HCT116 (cell line): Measurements from ENCODE around the gene ZNF486. TPM values are rescaled to one million over a fixed set of nuclear protein-coding genes. Genes with fewer than 3 reads are reported as not detected.
"Not testable (repeated sequence)": the region's sequence is repeated elsewhere in the genome, so short reads cannot be mapped to it uniquely, and the experiment has no call there.

Source experiments
- ATAC-seq: fragments of 200-7000 bp; cut with Tn5 transposase; 2 replicates; pipeline ENCODE4 v1.9.1; 2020; ENCODE audit warnings: mild to moderate bottlenecking, moderate library complexity
- BruUV-seq: library from RNA; stranded (reverse); fragments of 400-500 nt; replicated peaks from 2 replicates; lab custom pipeline; 2021; lab: Mats Ljungman, UMichigan
- CTCF ChIA-PET: fragments of 300-600 bp; sonication (Branson Sonifier 250); formaldehyde crosslinking; loops from one replicate; lab custom pipeline; 2021; ENCODE audit warnings: antibody characterized with exemption; lab: Charles Lee
- POLR2A ChIA-PET: fragments of 300-600, 350-600 bp; sonication (Branson Sonifier 250); formaldehyde crosslinking; loops from one replicate; lab custom pipeline; 2021; ENCODE audit warnings: antibody characterized with exemption; lab: Charles Lee
- RAD21 ChIA-PET, 2 experiments: fragments of 300-600 bp; sonication (Branson Sonifier 250); formaldehyde crosslinking; loops; one replicate each; lab custom pipeline; 2023; ENCODE audit warnings: low total read pairs in 2 of 2; ENCODE audit not compliant: uncharacterized antibody in 2 of 2, unreplicated experiment in 2 of 2, low non-redundant PET in 1 of 2; lab: Charles Lee
- DNase-seq: peaks from one replicate; pipeline ENCODE4 v3.0.0-alpha.2; 2010; ENCODE audit warnings: low read depth, low spot score
- H2AFZ ChIP-seq: fragments of 200-600 bp; shearing (Covaris generic), sonication (generic); 2 replicates; pipeline ENCODE4 v1.6.1; 2017; ENCODE audit warnings: low read depth, mixed run types, mixed read lengths, antibody characterized with exemption, low read length; ENCODE audit not compliant: poor library complexity, severe bottlenecking
- H3K27ac ChIP-seq: 2 replicates; pipeline ENCODE4 v1.5.1; 2012; ENCODE audit warnings: low read depth, low read length
- H3K27me3 ChIP-seq: fragments of 200-600 bp; sonication (generic); 2 replicates; pipeline ENCODE4 v1.6.1; 2016; ENCODE audit warnings: mixed run types, low read length, mixed read lengths; ENCODE audit not compliant: insufficient read depth
- H3K36me3 ChIP-seq, 2 experiments: fragments of 200-500 bp in 1 of 2; fragments of 200-600 bp in 1 of 2; sonication (Bioruptor generic) in 1 of 2; sonication (generic) in 1 of 2; 2 replicates each; pipeline versions ENCODE4 v1.5.1 to v1.6.1; 2014 to 2016; ENCODE audit warnings: low read length in 2 of 2, inconsistent platforms in 1 of 2, mixed read lengths in 1 of 2, mixed run types in 1 of 2; ENCODE audit not compliant: insufficient read depth in 2 of 2, control insufficient read depth in 1 of 2
- H3K4me1 ChIP-seq, 2 experiments: fragments of 200-600 bp in 1 of 2; sonication (generic) in 1 of 2; 2 replicates each; pipeline versions ENCODE4 v1.5.1 to v1.6.1; 2012 to 2017; ENCODE audit warnings: low read length in 2 of 2, inconsistent platforms in 1 of 2, mild to moderate bottlenecking in 1 of 2, mixed read lengths in 1 of 2, mixed run types in 1 of 2, moderate library complexity in 1 of 2; ENCODE audit not compliant: insufficient read depth in 2 of 2, control insufficient read depth in 1 of 2
- H3K4me2 ChIP-seq: fragments of 200-600 bp; sonication (generic); 2 replicates; pipeline ENCODE4 v1.6.1; 2017; ENCODE audit warnings: mixed run types, low read length, mixed read lengths
- H3K4me3 ChIP-seq, 2 experiments: fragments of 200-600 bp in 1 of 2; sonication (generic) in 1 of 2; replicated peaks in 1 of 2; 2 replicates each; pipeline ENCODE4 v1.5.1; 2011 to 2016; ENCODE audit warnings: low read length in 2 of 2, control low read depth in 1 of 2, low read depth in 1 of 2, mild to moderate bottlenecking in 1 of 2, mixed read lengths in 1 of 2, mixed run types in 1 of 2
- H3K79me2 ChIP-seq: fragments of 200-600 bp; sonication (generic); 2 replicates; pipeline ENCODE4 v1.6.1; 2017; ENCODE audit warnings: mild to moderate bottlenecking, mixed run types, low read length, moderate library complexity, mixed read lengths; ENCODE audit not compliant: insufficient read depth
- H3K9ac ChIP-seq: fragments of 200-600 bp; sonication (generic); 2 replicates; pipeline ENCODE4 v1.6.1; 2016; ENCODE audit warnings: low read length, mixed read lengths
- H3K9me2 ChIP-seq: fragments of 200-600 bp; sonication (generic), shearing (Covaris generic); 2 replicates; pipeline ENCODE4 v1.6.1; 2017; ENCODE audit warnings: mixed run types, mild to moderate bottlenecking, moderate library complexity; ENCODE audit not compliant: insufficient read depth
- H3K9me3 ChIP-seq, 2 experiments: fragments of 200-500 bp in 1 of 2; fragments of 200-600 bp in 1 of 2; sonication (Bioruptor generic) in 1 of 2; sonication (generic) in 1 of 2; 2 replicates each; pipeline ENCODE4 v1.6.1; 2014 to 2017; ENCODE audit warnings: low read length in 2 of 2, mixed read lengths in 2 of 2, inconsistent platforms in 1 of 2, low read depth in 1 of 2, mild to moderate bottlenecking in 1 of 2, mixed run types in 1 of 2, moderate library complexity in 1 of 2; ENCODE audit not compliant: control insufficient read depth in 1 of 2, insufficient read depth in 1 of 2
- H4K20me1 ChIP-seq: fragments of 200-600 bp; sonication (generic), shearing (Covaris generic); 2 replicates; pipeline ENCODE4 v1.6.1; 2017; ENCODE audit warnings: mixed run types, mild to moderate bottlenecking, moderate library complexity; ENCODE audit not compliant: insufficient read depth
- ATF3 ChIP-seq: IDR thresholded peaks from 2 replicates; pipeline ENCODE4 v1.6.1; 2012
- EZH2 ChIP-seq: fragments of 200-600 bp; sonication (generic); IDR thresholded peaks from 2 replicates; pipeline ENCODE4 v1.6.1; 2017; ENCODE audit warnings: antibody characterized with exemption, mixed run types
- SRF ChIP-seq: IDR thresholded peaks from 2 replicates; pipeline ENCODE4 v1.6.1; 2012; ENCODE audit warnings: low read depth
- TCF7L2 ChIP-seq: IDR thresholded peaks from 2 replicates; pipeline ENCODE4 v1.7.0; 2011; ENCODE audit warnings: borderline replicate concordance, inconsistent platforms; ENCODE audit not compliant: insufficient read depth, insufficient read length; ENCODE audit errors: extremely low read depth
- ZBTB33 ChIP-seq: IDR thresholded peaks from 2 replicates; pipeline ENCODE4 v1.6.1; 2011; ENCODE audit warnings: mild to moderate bottlenecking, low read length, moderate library complexity; ENCODE audit not compliant: insufficient replicate concordance; ENCODE audit errors: extremely low read depth
- intact Hi-C: fragments of 100-400 bp; cut with micrococcal nuclease; formaldehyde crosslinking; loops from 2 replicates; pipeline ENCODE4 v1.10.0; 2022
- total RNA-seq: library from RNA; stranded (reverse); gene quantifications from one replicate; pipeline ENCODE4 v1.2.1, GENCODE V29; 2021; ENCODE audit not compliant: unreplicated experiment
- TF ChIP-seq, protein P1 (sequence below): IDR thresholded peaks from 2 replicates; pipeline ENCODE4 v1.6.1; 2012; ENCODE audit warnings: low read depth

The ZNF486 gene
- total RNA-seq, 1 experiment from 2014 or later, result not detected

- no peaks in the 10 kb centered on the region for H4K20me1 ChIP-seq
- no peaks in the 10 kb centered on the region for H3K9me2 ChIP-seq
- no peak for ATAC-seq
- ChIA-PET RAD21 (no interaction called here), CTCF (no interaction called here), POLR2A (no interaction called here)
- no peak overlapping the region for H3K4me3 ChIP-seq
- BruUV-seq, result no TSS peak
- intact Hi-C loops, result no loop called here
- DNase-seq, result no peak
- H3K27me3 ChIP-seq, result no peaks in the 10 kb centered on the region
- H3K4me2 ChIP-seq, result no peak overlapping the region
- H3K79me2 ChIP-seq, result no peaks in the 10 kb centered on the region
- no peak overlapping the region for H3K27ac ChIP-seq
- no peak overlapping the region for H3K9ac ChIP-seq
- H3K36me3 ChIP-seq, result no peaks in the 10 kb centered on the region
- no peak overlapping the region for H2AFZ ChIP-seq
- peaks cover 4 to 8% of the 10 kb centered on the region in 2 experiments; a peak in 2 of 4 replicates for H3K9me3 ChIP-seq
- H3K4me1 ChIP-seq, result no peaks in the 10 kb centered on the region
- TF ChIP-seq TCF7L2 (no peak), SRF (no peak), ZBTB33 (no peak), ATF3 (no peak), EZH2 (no peak)
- TF ChIP-seq, protein P1, sequence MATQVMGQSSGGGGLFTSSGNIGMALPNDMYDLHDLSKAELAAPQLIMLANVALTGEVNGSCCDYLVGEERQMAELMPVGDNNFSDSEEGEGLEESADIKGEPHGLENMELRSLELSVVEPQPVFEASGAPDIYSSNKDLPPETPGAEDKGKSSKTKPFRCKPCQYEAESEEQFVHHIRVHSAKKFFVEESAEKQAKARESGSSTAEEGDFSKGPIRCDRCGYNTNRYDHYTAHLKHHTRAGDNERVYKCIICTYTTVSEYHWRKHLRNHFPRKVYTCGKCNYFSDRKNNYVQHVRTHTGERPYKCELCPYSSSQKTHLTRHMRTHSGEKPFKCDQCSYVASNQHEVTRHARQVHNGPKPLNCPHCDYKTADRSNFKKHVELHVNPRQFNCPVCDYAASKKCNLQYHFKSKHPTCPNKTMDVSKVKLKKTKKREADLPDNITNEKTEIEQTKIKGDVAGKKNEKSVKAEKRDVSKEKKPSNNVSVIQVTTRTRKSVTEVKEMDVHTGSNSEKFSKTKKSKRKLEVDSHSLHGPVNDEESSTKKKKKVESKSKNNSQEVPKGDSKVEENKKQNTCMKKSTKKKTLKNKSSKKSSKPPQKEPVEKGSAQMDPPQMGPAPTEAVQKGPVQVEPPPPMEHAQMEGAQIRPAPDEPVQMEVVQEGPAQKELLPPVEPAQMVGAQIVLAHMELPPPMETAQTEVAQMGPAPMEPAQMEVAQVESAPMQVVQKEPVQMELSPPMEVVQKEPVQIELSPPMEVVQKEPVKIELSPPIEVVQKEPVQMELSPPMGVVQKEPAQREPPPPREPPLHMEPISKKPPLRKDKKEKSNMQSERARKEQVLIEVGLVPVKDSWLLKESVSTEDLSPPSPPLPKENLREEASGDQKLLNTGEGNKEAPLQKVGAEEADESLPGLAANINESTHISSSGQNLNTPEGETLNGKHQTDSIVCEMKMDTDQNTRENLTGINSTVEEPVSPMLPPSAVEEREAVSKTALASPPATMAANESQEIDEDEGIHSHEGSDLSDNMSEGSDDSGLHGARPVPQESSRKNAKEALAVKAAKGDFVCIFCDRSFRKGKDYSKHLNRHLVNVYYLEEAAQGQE, result no peak
Measured at GRCh38 chr19:20247016-20247683, 80.1 kb downstream of the ZNF486 start.

DNA sequence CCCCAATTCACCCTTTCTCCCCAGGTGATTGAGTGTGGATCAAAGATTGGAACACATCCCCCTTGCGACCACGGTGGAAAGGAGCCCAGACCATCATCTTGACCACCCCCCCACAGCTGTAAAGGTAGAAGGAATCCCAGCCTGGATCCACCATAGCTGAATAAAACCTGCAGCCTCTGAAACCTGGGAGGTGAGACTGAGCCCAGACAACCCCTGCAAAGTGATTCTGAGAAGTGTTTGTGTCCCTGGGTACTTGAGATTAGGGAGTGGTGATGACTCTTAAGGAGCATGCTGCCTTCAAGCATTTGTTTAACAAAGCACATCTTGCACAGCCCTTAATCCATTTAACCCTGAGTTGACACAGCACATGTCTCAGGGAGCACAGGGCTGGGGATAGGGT, 81.2 kb downstream of the ZNF486 start:
- H3K27ac ChIP-seq, H2AFZ ChIP-seq, H3K9me3 ChIP-seq, H3K27me3 ChIP-seq, BruUV-seq, ATAC-seq, intact Hi-C loops, H3K4me1 ChIP-seq, H3K36me3 ChIP-seq, H3K4me3 ChIP-seq, H4K20me1 ChIP-seq, RAD21 ChIA-PET, H3K9ac ChIP-seq, DNase-seq, CTCF ChIA-PET, H3K9me2 ChIP-seq, H3K79me2 ChIP-seq, H3K4me2 ChIP-seq, POLR2A ChIA-PET: not testable (repeated sequence)
